Stimulated activated CD4-positive, alpha-beta T cell treated with anti-CD3 and anti-CD28 coated beads, Interleukin-4, amount 100 ng/mL, for 1 hour (primary cell): ENCODE results near the gene LTN1.
"Not testable (repeated sequence)": the region's sequence is repeated elsewhere in the genome, so short reads cannot be mapped to it uniquely, and the experiment has no call there.

ENCODE experiments used
- DNase-seq: peaks from one replicate; pipeline ENCODE4 v3.0.0-alpha.2; 2020

LTN1 gene

GRCh38 chr21:28992526-28993292 is at the start of gene LTN1:
Gene LTN1, minus strand, starts transcription at chr21:28992877. Its CDS starts 72 bp downstream, at chr21:28992805.
- DNase-seq = peak; percentile 97

GRCh38 chr21:29034678-29035077 is 42.0 kb upstream of the LTN1 start:
- DNase-seq = no peak

- no peak for DNase-seq
These were observed 41.2 kb upstream of the LTN1 start for GRCh38 chr21:29033871-29034270.

GRCh38 chr21:29033301-29033700 is 40.6 kb upstream of the LTN1 start:
- no peak for DNase-seq

- no peak for DNase-seq
These were observed 38.2 kb upstream of the LTN1 start for GRCh38 chr21:29030909-29031308.

GRCh38 chr21:29029524-29029923 is 36.8 kb upstream of the LTN1 start:
- DNase-seq = no peak

GRCh38 chr21:29025328-29025713 is 32.6 kb upstream of the LTN1 start:
- no peak for DNase-seq

GRCh38 chr21:29024474-29025327 is 32.0 kb upstream of the LTN1 start, which contains the start of gene USP16:
Gene USP16, plus strand, starts transcription at chr21:29024668. Its CDS starts 3,246 bp downstream, at chr21:29027914.
- peak; percentile 90 for DNase-seq

GRCh38 chr21:29022166-29022565 is 29.5 kb upstream of the LTN1 start:
- DNase-seq = no peak

- no peak for DNase-seq
These were observed 25.9 kb upstream of the LTN1 start for GRCh38 chr21:29018540-29018939.

GRCh38 chr21:29017639-29018237 is 25.1 kb upstream of the LTN1 start:
- no peak for DNase-seq

- DNase-seq = not testable (repeated sequence)
These were observed 18.6 kb upstream of the LTN1 start for GRCh38 chr21:29011236-29011635.

GRCh38 chr21:29008367-29008766 is 15.7 kb upstream of the LTN1 start:
- DNase-seq = no peak

- no peak for DNase-seq
These were observed 15.1 kb upstream of the LTN1 start for GRCh38 chr21:29007810-29008209.

- no peak for DNase-seq
These were observed 14.5 kb upstream of the LTN1 start for GRCh38 chr21:29007135-29007534.

GRCh38 chr21:29005696-29006095 is 13.0 kb upstream of the LTN1 start:
- DNase-seq = no peak

- DNase-seq = peak; percentile 94
These were observed 9.9 kb upstream of the LTN1 start for GRCh38 chr21:29002442-29003144.

- no peak for DNase-seq
These were observed 584 bp upstream of the LTN1 start for GRCh38 chr21:28993293-28993629.

- no peak for DNase-seq
These were observed 684 bp downstream of the LTN1 start for GRCh38 chr21:28991861-28992525.

- peak; percentile 19 for DNase-seq
These were observed 4.5 kb downstream of the LTN1 start for GRCh38 chr21:28988146-28988545.

- DNase-seq = no peak
These were observed 6.0 kb downstream of the LTN1 start for GRCh38 chr21:28986677-28987076.

GRCh38 chr21:28982637-28983036 is 10.0 kb downstream of the LTN1 start:
- DNase-seq = no peak
